Measurements from ENCODE around the gene EXOSC10. TPM values are rescaled to one million over a fixed set of nuclear protein-coding genes. Genes with fewer than 3 reads are reported as not detected.
"Not testable (repeated sequence)": the region's sequence is repeated elsewhere in the genome, so short reads cannot be mapped to it uniquely, and the experiment has no call there.

Gene EXOSC10
- total RNA-seq, 2 donors from 2014 or later: 48.0 to 55.2 TPM

DNA sequence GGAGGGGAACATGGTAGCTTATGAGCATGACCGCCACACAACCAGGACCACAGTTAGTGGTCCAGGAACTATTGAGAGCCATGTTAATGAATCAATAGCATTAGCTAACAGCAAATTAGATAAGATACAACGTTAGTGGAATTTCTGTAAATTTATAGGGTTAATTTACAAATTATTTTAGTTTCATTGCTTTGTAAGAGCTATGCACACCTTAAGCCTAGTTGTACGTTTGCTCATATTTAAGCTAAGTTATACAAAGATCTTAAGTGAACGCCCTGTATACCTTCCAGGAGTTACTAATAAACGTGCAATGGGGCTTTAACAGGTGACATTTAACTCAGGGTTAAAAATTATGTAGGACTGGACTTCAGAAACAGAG lies 749 bp downstream of the EXOSC10 start:
- Histone ChIP-seq H3K27me3 (no peaks in the 10 kb centered on the region), H3K27ac (peak overlapping the region; percentile 45), H3K9ac (ENCODE audit: low read depth in 2 of 2, low read length in 2 of 2) (peak overlapping the region; percentile 88 to 98), H3K9me3 (no peaks in the 10 kb centered on the region), H3K36me3 (peaks cover 7% of the 10 kb centered on the region), H3K4me1 (peaks cover 7% of the 10 kb centered on the region), H3K4me3 (peak overlapping the region; percentile 75)
- DNase-seq: no peak
- TF ChIP-seq, protein P1, sequence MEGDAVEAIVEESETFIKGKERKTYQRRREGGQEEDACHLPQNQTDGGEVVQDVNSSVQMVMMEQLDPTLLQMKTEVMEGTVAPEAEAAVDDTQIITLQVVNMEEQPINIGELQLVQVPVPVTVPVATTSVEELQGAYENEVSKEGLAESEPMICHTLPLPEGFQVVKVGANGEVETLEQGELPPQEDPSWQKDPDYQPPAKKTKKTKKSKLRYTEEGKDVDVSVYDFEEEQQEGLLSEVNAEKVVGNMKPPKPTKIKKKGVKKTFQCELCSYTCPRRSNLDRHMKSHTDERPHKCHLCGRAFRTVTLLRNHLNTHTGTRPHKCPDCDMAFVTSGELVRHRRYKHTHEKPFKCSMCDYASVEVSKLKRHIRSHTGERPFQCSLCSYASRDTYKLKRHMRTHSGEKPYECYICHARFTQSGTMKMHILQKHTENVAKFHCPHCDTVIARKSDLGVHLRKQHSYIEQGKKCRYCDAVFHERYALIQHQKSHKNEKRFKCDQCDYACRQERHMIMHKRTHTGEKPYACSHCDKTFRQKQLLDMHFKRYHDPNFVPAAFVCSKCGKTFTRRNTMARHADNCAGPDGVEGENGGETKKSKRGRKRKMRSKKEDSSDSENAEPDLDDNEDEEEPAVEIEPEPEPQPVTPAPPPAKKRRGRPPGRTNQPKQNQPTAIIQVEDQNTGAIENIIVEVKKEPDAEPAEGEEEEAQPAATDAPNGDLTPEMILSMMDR (IDR thresholded peaks at IDR 0.05): no peak
- intact Hi-C loops (cut with DNase I): no loop called here

DNA sequence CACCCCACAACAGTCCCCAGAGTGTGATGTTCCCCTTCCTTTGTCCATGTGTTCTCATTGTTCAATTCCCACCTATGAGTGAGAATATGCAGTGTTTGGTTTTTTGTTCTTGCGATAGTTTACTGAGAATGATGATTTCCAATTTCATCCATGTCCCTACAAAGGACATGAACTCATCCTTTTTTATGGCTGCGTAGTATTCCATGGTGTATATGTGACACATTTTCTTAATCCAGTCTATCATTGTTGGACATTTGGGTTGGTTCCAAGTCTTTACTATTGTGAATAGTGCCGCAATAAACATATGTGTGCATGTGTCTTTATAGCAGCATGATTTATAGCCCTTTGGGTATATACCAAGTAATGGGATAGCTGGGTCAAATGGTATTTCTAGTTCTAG lies 15.9 kb downstream of the EXOSC10 start:
- H3K36me3 ChIP-seq: peaks cover 14% of the 10 kb centered on the region
- intact Hi-C loops (cut with DNase I); H3K27me3 ChIP-seq; DNase-seq; H3K9me3 ChIP-seq; H3K9ac ChIP-seq (ENCODE audit: low read depth in 2 of 2, low read length in 2 of 2); H3K27ac ChIP-seq; H3K4me3 ChIP-seq; H3K4me1 ChIP-seq: not testable (repeated sequence)

DNA sequence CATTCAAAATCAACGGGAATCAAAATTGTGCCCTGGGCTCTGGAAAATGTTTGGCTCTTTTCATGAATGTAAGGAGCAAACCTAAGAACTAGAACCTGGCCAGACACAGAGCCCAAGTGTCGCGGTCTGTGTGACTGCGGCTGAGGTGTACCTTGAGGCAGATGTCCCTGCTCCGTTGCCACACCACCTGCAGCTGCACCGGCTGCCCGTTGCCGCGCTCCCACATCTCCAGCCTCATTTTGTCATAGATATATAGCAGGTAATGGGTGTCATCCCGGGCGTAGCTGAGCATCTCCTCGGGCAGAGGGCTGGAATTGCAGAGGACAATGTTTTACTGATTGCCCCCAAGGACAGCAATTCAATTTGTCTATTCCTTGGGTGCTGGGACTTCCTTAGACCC lies 18.7 kb downstream of the EXOSC10 start:
- Histone ChIP-seq H3K9me3 (no peaks in the 10 kb centered on the region), H3K27ac (no peak overlapping the region), H3K9ac (ENCODE audit: low read depth in 2 of 2, low read length in 2 of 2) (no peak overlapping the region), H3K27me3 (no peaks in the 10 kb centered on the region), H3K36me3 (peaks cover 7% of the 10 kb centered on the region), H3K4me3 (no peak overlapping the region), H3K4me1 (no peaks in the 10 kb centered on the region)
- intact Hi-C loops (cut with DNase I): no loop called here
- TF ChIP-seq, protein P1 (IDR thresholded peaks at IDR 0.05): no peak
- no peak for DNase-seq

DNA sequence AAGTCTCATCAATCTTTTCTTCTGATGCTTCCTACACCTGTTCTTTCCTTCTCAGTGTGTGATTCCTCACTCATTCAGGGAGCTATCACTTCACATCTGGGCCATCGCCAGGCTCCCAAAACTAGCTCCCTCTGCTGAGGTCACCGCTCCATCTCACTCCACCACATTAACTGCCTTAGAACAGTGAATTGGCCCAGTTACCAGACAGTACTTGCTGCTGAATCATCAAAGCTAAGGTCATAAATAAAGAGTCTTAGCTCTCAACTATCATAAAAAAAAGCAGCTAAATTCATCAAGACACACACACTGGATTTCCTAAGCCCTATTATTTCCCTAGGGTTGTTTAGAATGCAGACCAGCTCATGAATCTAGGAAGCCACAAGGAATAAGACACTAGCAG lies 21.0 kb downstream of the EXOSC10 start:
- H3K27ac ChIP-seq: no peak overlapping the region
- H3K4me1 ChIP-seq: no peaks in the 10 kb centered on the region
- DNase-seq: no peak
- TF ChIP-seq, protein P1 (IDR thresholded peaks at IDR 0.05): no peak
- H3K4me3 ChIP-seq: no peak overlapping the region
- H3K9me3 ChIP-seq: no peaks in the 10 kb centered on the region
- peaks cover 12% of the 10 kb centered on the region for H3K36me3 ChIP-seq
- intact Hi-C loops (cut with DNase I): no loop called here
- no peak overlapping the region for H3K9ac ChIP-seq (ENCODE audit: low read depth in 2 of 2, low read length in 2 of 2)
- no peaks in the 10 kb centered on the region for H3K27me3 ChIP-seq

DNA sequence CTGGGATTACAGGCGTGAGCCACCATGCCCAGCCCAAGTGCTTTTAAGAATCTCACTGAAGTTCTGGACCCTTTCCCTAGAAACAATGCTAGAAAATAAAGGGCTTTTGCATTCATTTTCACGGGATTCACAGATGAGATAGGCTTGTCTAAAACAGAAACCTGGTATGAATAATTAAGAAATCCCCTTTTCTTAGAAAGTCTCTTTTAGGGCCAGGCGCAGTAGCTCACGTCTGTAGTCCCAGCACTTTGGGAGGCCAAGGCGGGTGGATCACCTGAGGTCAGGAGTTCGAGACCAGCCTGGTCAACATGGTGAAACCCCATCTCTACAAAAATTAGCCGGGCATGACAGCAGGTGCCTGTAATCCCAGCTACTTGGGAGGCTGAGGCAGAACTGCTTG lies 26.3 kb downstream of the EXOSC10 start:
- H3K9ac ChIP-seq (ENCODE audit: low read depth in 2 of 2, low read length in 2 of 2); DNase-seq; H3K4me3 ChIP-seq; H3K9me3 ChIP-seq; H3K4me1 ChIP-seq; H3K27me3 ChIP-seq; intact Hi-C loops (cut with DNase I); H3K27ac ChIP-seq: not testable (repeated sequence)
- peaks cover 13% of the 10 kb centered on the region for H3K36me3 ChIP-seq

DNA sequence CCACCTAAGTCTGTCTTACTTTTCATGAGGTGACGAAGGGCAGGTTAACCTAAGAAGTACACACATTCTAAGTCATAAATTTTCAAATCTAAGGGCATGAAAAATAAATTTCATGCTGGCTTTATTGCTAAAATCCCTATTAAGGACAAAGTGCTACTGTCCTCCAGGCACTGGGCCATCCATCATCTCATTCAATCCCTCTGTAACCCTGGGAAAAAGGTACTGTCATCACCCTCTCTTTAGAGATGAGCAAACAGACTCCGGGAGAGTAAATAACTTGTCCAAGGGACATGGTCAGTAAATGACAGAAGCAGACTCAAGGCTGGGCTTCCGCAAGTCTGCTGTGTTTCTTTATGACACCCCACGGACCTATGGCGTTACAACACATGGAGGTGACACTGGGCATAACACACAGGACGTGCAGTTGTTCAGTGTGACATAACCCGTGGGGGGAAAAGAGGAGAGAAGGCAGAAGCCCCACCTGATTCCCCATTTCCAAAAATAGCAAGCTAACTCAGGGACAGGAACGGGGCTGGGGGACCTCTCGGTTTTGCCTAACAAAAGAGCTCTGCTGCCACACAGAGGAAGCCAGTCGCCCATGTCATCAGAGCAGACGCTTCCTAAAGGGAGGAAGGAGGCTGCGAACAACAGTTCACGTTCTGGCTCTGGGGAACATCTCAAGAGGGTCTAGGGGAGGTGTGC lies 27.3 kb downstream of the EXOSC10 start:
- no peaks in the 10 kb centered on the region for H3K27me3 ChIP-seq
- DNase-seq: no peak
- no peak overlapping the region for H3K9ac ChIP-seq (ENCODE audit: low read depth in 2 of 2, low read length in 2 of 2)
- H3K36me3 ChIP-seq: peaks cover 13% of the 10 kb centered on the region
- H3K4me1 ChIP-seq: no peaks in the 10 kb centered on the region
- intact Hi-C loops (cut with DNase I): no loop called here
- H3K4me3 ChIP-seq: no peak overlapping the region
- no peaks in the 10 kb centered on the region for H3K9me3 ChIP-seq
- TF ChIP-seq, protein P1 (IDR thresholded peaks at IDR 0.05): no peak
- H3K27ac ChIP-seq: no peak overlapping the region
